Gastroesophageal sphincter (tissue), 4 donors: Measurements from ENCODE around the gene SLAMF8. TPM values are rescaled to one million over a fixed set of nuclear protein-coding genes. Genes with fewer than 3 reads are reported as not detected.
A peak's percentile ranks its signal among the peaks of the same experiment; 100 is the strongest.

Experiments used
- ATAC-seq: fragments of 150-250 bp; one replicate; pipeline ENCODE4 v1.9.1; 2016; ENCODE audit warnings: mild to moderate bottlenecking, moderate library complexity
- H3K27ac ChIP-seq, 4 donors: fragments of 200-600 bp; sonication (generic) in 3 of 4; 1 replicate in 3 of 4; 2 replicates in 1 of 4; pipeline ENCODE4 v1.5.1; 2016 to 2019
- H3K27me3 ChIP-seq: fragments of 200-600 bp; sonication (generic); one replicate; pipeline ENCODE4 v1.5.1; 2019
- H3K36me3 ChIP-seq, 2 donors: fragments of 200-600 bp; sonication (generic); one replicate each; pipeline ENCODE4 v1.5.1; 2019; ENCODE audit warnings: control low read depth in 1 of 2
- H3K4me1 ChIP-seq, 3 donors: fragments of 200-600 bp; sonication (generic); 1 replicate in 2 of 3; 2 replicates in 1 of 3; pipeline ENCODE4 v1.5.1; 2016 to 2019; ENCODE audit warnings: control low read depth in 2 of 3
- H3K4me3 ChIP-seq, 2 donors: fragments of 200-600 bp; sonication (generic); one replicate each; pipeline ENCODE4 v1.5.1; 2019; ENCODE audit warnings: mild to moderate bottlenecking in 1 of 2, moderate library complexity in 1 of 2
- H3K9me3 ChIP-seq, 3 donors: fragments of 200-600 bp; sonication (generic); one replicate each; pipeline ENCODE4 v1.5.1; 2017 to 2019; ENCODE audit warnings: control low read depth in 2 of 3
- EP300 ChIP-seq: sonication (generic); formaldehyde crosslinking; IDR thresholded peaks from one replicate; pipeline ENCODE4 v1.6.1; 2017; ENCODE audit warnings: antibody characterized with exemption, mild to moderate bottlenecking
- POLR2A ChIP-seq, 2 donors: fragments of 450-650 bp; IDR thresholded peaks; one replicate each; pipeline ENCODE4 v1.6.1; 2017; ENCODE audit warnings: antibody characterized with exemption in 2 of 2, mild to moderate bottlenecking in 2 of 2, moderate library complexity in 1 of 2
- POLR2AphosphoS5 ChIP-seq: sonication (generic); formaldehyde crosslinking; IDR thresholded peaks from one replicate; pipeline ENCODE4 v1.6.1; 2017; ENCODE audit warnings: antibody characterized with exemption
- WGBS, 2 donors: methylation state at CpG; one replicate each; pipeline ENCODE4 v1.1.5; 2018; ENCODE audit warnings: low coverage in 1 of 2; 5-methylcytosine and 5-hydroxymethylcytosine counted together
- total RNA-seq, 4 donors: library from RNA; depleted of rRNA; stranded (reverse); fragments of >200 nt; gene quantifications; one replicate each; pipeline ENCODE4 v1.1.0, GENCODE V29; 2016
- TF ChIP-seq, protein P1 (sequence below), 4 experiments: fragments of 200-600 bp in 2 of 4; fragments of 450-650 bp in 2 of 4; sonication (generic) in 1 of 4; IDR thresholded peaks; one replicate each; pipeline ENCODE4 v1.5.1; 2017 to 2019; ENCODE audit warnings: antibody characterized with exemption in 4 of 4, mild to moderate bottlenecking in 2 of 4, moderate library complexity in 2 of 4

Gene SLAMF8
- total RNA-seq, 4 donors from 2014 or later: 1.4 to 4.3 (median 4.2) TPM; not detected in 1

GRCh38 chr1:159866905-159867663, 40.4 kb downstream of the SLAMF8 start:
- TF ChIP-seq EP300 (no peak), POLR2AphosphoS5 (no peak), POLR2A (IDR thresholded peaks at IDR 0.05) (no peak)
- TF ChIP-seq, protein P1, sequence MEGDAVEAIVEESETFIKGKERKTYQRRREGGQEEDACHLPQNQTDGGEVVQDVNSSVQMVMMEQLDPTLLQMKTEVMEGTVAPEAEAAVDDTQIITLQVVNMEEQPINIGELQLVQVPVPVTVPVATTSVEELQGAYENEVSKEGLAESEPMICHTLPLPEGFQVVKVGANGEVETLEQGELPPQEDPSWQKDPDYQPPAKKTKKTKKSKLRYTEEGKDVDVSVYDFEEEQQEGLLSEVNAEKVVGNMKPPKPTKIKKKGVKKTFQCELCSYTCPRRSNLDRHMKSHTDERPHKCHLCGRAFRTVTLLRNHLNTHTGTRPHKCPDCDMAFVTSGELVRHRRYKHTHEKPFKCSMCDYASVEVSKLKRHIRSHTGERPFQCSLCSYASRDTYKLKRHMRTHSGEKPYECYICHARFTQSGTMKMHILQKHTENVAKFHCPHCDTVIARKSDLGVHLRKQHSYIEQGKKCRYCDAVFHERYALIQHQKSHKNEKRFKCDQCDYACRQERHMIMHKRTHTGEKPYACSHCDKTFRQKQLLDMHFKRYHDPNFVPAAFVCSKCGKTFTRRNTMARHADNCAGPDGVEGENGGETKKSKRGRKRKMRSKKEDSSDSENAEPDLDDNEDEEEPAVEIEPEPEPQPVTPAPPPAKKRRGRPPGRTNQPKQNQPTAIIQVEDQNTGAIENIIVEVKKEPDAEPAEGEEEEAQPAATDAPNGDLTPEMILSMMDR (IDR thresholded peaks at IDR 0.05): no peak
- H3K27me3 ChIP-seq: peaks cover 24% of the 10 kb centered on the region
- H3K27ac ChIP-seq: peak overlapping the region in 2 of 4 donors; percentile 30 to 34
- H3K9me3 ChIP-seq: no peaks in the 10 kb centered on the region
- WGBS, 2 donors: 51 to 61% methylated on average over 13 to 14 of the region's 14 CpGs
- no peak for ATAC-seq
- H3K36me3 ChIP-seq: no peaks in the 10 kb centered on the region
- no peak overlapping the region for H3K4me3 ChIP-seq
- H3K4me1 ChIP-seq: peaks cover 0 to 17% (median 6%) of the 10 kb centered on the region in 3 donors

- H3K4me3 ChIP-seq: no peak overlapping the region
- peak overlapping the region in 2 of 4 donors; percentile 30 to 34 for H3K27ac ChIP-seq
- no peaks in the 10 kb centered on the region for H3K36me3 ChIP-seq
- WGBS, 2 donors: 0 to 26% methylated on average over 2 to 3 of the region's 9 CpGs
- no peaks in the 10 kb centered on the region for H3K9me3 ChIP-seq
- ATAC-seq: peak; percentile 63
- TF ChIP-seq, protein P1 (IDR thresholded peaks at IDR 0.05): no peak
- TF ChIP-seq POLR2A (IDR thresholded peaks at IDR 0.05) (no peak), EP300 (no peak), POLR2AphosphoS5 (no peak)
- H3K4me1 ChIP-seq: peaks cover 0 to 17% (median 6%) of the 10 kb centered on the region in 3 donors
- peaks cover 29% of the 10 kb centered on the region for H3K27me3 ChIP-seq
Observed at GRCh38 chr1:159867664-159868026, 41.0 kb downstream of the SLAMF8 start.

GRCh38 chr1:159868766-159869165, 42.1 kb downstream of the SLAMF8 start:
- TF ChIP-seq POLR2AphosphoS5 (no peak), POLR2A (IDR thresholded peaks at IDR 0.05) (no peak), EP300 (no peak)
- TF ChIP-seq, protein P1 (IDR thresholded peaks at IDR 0.05): no peak
- peaks cover 35% of the 10 kb centered on the region for H3K27me3 ChIP-seq
- 64 to 66% methylated on average over 2 to 3 of the region's 3 CpGs for WGBS, 2 donors
- no peak for ATAC-seq
- peaks cover 0 to 17% (median 6%) of the 10 kb centered on the region in 3 donors for H3K4me1 ChIP-seq
- no peaks in the 10 kb centered on the region for H3K9me3 ChIP-seq
- no peak overlapping the region for H3K4me3 ChIP-seq
- H3K27ac ChIP-seq: no peak overlapping the region
- no peaks in the 10 kb centered on the region for H3K36me3 ChIP-seq

GRCh38 chr1:159869173-159869572, 42.5 kb downstream of the SLAMF8 start:
- TF ChIP-seq, protein P1 (IDR thresholded peaks at IDR 0.05): no peak
- no peak for TF ChIP-seq POLR2A (IDR thresholded peaks at IDR 0.05)
- TF ChIP-seq EP300: no peak
- TF ChIP-seq POLR2AphosphoS5: no peak
- Histone ChIP-seq H3K27me3 (peaks cover 35% of the 10 kb centered on the region), H3K36me3 (no peaks in the 10 kb centered on the region), H3K4me3 (no peak overlapping the region), H3K4me1 (peaks cover 0 to 17% (median 6%) of the 10 kb centered on the region in 3 donors), H3K27ac (no peak overlapping the region), H3K9me3 (no peaks in the 10 kb centered on the region)
- no peak for ATAC-seq
- WGBS, 2 donors: 43% methylated on average over 1 of the region's 4 CpGs; no CpG with 5 or more reads in 1 of the 2 donors

GRCh38 chr1:159869607-159870006, 42.9 kb downstream of the SLAMF8 start:
- peaks cover 35% of the 10 kb centered on the region for H3K27me3 ChIP-seq
- H3K4me1 ChIP-seq: peaks cover 0 to 17% (median 6%) of the 10 kb centered on the region in 3 donors
- no peaks in the 10 kb centered on the region for H3K9me3 ChIP-seq
- no peak overlapping the region for H3K27ac ChIP-seq
- no peak for ATAC-seq
- TF ChIP-seq POLR2AphosphoS5: no peak
- TF ChIP-seq POLR2A (IDR thresholded peaks at IDR 0.05): no peak
- TF ChIP-seq, protein P1 (IDR thresholded peaks at IDR 0.05): no peak
- TF ChIP-seq EP300: no peak
- H3K4me3 ChIP-seq: no peak overlapping the region
- WGBS, 2 donors: 62% methylated on average over 1 of the region's 1 CpG; no CpG with 5 or more reads in 1 of the 2 donors
- H3K36me3 ChIP-seq: no peaks in the 10 kb centered on the region
